ENCODE results near the gene UPK3B.
"Not testable (repeated sequence)": the region's sequence is repeated elsewhere in the genome, so short reads cannot be mapped to it uniquely, and the experiment has no call there.

UPK3B gene

DNA sequence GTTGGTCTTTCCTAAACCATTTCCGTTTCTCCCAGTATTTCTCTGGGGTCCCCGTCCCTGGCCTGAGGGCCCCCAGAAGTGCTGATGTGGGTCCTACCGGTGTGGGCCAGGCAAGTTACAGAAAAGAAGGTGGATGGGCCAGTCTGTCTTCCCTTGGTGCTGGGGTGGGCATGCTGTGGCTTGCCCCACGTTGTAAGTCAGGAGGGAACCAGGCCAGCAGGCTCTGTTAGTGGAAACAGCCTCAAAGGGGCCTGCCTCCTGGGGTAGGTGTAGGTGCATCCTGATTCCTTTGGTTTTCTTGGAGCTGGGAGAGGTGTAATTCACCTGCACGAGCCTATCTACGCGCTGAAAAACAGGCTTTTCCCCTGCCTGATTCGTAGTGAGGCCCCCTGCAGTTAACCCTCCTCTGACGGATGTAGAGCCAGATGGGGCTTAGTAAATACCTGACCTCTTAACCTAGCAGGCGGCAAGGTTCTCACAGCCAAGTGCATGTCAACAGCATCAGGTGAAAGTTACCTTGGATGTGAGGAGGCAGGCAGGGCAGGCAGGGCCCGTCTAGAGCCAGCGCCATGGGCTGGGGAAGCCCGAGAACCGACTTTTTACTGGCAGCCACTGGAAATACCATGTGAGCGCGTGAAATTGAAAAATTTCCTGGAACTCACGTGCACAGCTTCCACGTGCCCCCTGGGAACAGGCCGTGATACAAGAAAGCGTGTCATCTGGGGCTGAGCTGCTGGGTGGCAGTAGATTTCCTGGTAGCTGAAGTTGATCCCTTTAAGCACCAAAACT, 24.3 kb upstream of the UPK3B start:
- not testable (repeated sequence) for DNase-seq (ENCODE audit: insufficient read length, low spot score); FAIRE-seq

- FAIRE-seq; DNase-seq (ENCODE audit: insufficient read length, low spot score): not testable (repeated sequence)
These were observed 23.7 kb upstream of the UPK3B start for GRCh38 chr7:76486618-76487017.

GRCh38 chr7:76487969-76488368, 22.4 kb upstream of the UPK3B start:
- not testable (repeated sequence) for DNase-seq (ENCODE audit: insufficient read length, low spot score); FAIRE-seq

DNA sequence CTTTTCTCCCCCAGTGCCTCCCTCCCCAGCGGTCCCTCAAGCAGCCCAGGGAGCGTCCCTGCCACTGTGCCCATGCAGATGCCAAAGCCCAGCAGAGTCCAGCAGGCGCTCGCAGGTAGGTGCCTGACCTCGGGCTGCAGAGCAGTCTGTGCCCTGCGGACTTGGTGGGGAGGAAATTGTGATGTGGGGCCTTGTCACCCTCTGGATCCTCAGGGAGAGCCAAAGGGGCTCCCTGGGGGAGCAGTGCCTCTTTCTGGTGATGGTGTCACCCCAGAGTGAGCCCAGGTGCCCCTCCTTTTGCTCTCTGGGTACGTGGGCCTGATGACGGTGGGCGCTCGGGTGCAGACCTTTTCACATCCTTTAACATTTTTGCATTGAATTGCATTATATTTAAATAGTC, 18.2 kb upstream of the UPK3B start:
- not testable (repeated sequence) for FAIRE-seq; DNase-seq (ENCODE audit: insufficient read length, low spot score)

- not testable (repeated sequence) for DNase-seq (ENCODE audit: insufficient read length, low spot score); FAIRE-seq
These were observed 14.6 kb upstream of the UPK3B start for GRCh38 chr7:76495717-76496116.

- FAIRE-seq; DNase-seq (ENCODE audit: insufficient read length, low spot score): not testable (repeated sequence)
These were observed 12.3 kb upstream of the UPK3B start for GRCh38 chr7:76497918-76498582.

DNA sequence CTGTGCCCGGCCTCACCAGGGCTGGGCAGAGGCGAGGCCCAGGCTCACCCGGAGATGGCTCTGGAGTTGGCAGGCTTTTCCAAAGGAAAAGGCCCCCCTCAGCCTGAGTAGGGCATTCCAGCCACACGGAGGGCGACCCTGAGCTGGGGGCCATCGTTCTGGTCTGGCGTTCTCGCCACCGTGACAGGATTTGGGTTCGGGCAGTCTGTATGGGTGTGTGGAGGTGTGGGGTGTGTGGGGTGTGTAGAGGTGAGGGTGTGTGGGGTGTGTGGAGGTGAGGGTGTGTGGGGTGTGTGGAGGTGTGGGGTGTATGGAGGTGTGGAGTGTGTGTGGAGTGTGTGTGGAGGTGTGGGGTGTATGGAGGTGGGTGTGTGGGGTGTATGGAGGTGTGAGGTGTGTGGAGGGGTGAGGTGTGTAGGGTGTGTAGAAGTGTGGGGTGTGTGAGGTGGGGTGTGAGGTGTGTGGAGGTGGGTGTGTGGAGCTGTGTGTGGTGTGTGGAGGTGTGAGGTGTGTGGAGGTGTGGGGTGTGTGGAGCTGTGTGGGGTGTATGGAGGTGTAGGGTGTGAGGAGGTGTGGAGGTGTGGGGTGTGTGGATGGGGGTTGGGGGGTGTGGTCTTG, 11.7 kb upstream of the UPK3B start:
- not testable (repeated sequence) for FAIRE-seq; DNase-seq (ENCODE audit: insufficient read length, low spot score)

- FAIRE-seq; DNase-seq (ENCODE audit: insufficient read length, low spot score): not testable (repeated sequence)
These were observed 11.0 kb upstream of the UPK3B start for GRCh38 chr7:76499201-76499923.

DNA sequence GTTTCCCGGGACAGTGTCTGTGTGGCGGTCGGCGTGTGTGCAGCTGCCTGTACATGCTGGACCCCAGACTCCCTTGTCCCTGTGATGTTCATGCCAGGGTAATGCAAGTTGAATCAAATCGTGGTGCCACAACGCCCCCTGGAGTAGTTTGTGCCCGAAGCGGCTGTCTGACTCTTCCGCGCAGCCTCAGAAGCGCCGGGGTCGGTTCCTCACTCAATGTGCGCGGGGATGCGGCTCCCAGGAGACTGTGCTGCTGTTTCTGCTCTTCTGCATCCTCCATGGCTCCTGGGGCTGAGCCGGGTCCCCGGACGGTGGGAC, 10.5 kb upstream of the UPK3B start:
- FAIRE-seq; DNase-seq (ENCODE audit: insufficient read length, low spot score): not testable (repeated sequence)

DNA sequence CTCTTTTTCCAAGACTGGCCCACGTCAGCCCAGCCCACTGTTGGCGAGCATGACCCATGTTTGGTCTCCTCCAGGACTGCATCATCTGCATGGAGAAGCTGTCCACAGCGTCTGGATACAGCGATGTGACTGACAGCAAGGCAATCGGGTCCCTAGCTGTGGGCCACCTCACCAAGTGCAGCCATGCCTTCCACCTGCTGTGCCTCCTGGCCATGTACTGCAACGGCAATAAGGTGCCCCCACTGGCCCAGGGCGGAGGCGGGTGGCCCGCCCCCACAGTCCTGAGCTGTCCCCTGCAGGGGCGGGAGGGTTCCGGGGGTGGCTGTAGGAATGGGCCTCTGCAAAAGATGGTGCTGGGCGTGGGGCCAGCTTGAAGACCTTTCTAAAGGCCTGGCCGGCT, 8.1 kb upstream of the UPK3B start:
- not testable (repeated sequence) for DNase-seq (ENCODE audit: insufficient read length, low spot score); FAIRE-seq

DNA sequence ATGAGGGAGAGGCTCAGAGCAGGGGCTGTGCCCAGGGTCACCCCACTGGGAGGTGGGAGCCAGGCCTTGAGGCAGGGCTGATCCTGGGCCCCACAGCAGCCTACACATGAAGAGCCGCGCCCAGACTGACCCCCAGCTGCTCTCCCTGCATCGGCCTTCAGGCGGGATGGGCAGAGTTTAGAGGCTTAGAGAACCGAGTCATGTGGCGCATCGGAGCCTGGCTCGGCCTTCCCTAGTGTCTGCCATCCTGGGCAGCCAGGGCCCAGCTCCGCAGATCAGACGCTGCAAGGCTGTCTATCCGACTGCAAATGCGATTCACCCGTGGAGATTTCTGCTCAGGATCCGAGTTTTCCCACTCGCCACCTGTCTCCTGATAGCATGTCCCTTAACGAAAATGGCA, 7.5 kb upstream of the UPK3B start:
- DNase-seq (ENCODE audit: insufficient read length, low spot score); FAIRE-seq: not testable (repeated sequence)

DNA sequence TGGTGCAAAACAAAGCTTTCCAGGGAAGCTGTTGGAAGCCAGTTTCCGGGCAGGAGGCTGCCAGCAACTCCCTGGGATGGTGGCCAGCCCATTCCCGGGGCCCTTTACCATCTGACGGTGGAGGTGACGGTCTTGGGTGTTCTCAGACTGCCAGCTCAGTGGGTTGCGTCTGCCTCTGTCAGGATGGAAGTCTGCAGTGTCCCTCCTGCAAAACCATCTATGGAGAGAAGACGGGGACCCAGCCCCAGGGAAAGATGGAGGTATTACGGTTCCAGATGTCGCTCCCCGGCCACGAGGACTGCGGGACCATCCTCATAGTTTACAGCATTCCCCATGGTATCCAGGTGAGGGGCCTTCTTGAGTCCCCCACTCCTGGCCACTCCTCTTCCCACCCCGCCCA, 7.1 kb upstream of the UPK3B start:
- FAIRE-seq; DNase-seq (ENCODE audit: insufficient read length, low spot score): not testable (repeated sequence)

GRCh38 chr7:76504351-76505167, 5.8 kb upstream of the UPK3B start:
- FAIRE-seq; DNase-seq (ENCODE audit: insufficient read length, low spot score): not testable (repeated sequence)
